NB4 (cell line): ENCODE measurements around the gene CABLES2.

Experiments
- CTCF ChIP-seq: IDR thresholded peaks from one replicate; pipeline ENCODE4 v1.5.1; 2012; ENCODE audit warnings: low read depth, low read length
- MAX ChIP-seq: IDR thresholded peaks from 2 replicates; pipeline ENCODE4 v1.6.1; 2011; ENCODE audit warnings: low read depth, low read length
- POLR2A ChIP-seq: IDR thresholded peaks from 2 replicates; pipeline ENCODE4 v1.6.1; 2011; ENCODE audit warnings: mild to moderate bottlenecking; ENCODE audit not compliant: insufficient read length; ENCODE audit errors: extremely low read depth

- TF ChIP-seq CTCF (no peak), POLR2A (no peak), MAX (no peak)
Observed at GRCh38 chr20:62358171-62359042, 48.7 kb downstream of the CABLES2 start.
